Left ventricle myocardium inferior (tissue), 1 donor: ENCODE data around the gene PPP2R3B. TPM values are rescaled to one million over a fixed set of nuclear protein-coding genes. Genes with fewer than 3 reads are reported as not detected.
"Not testable (repeated sequence)": the region's sequence is repeated elsewhere in the genome, so short reads cannot be mapped to it uniquely, and the experiment has no call there.

Experiments used
- DNase-seq: peaks from one replicate; pipeline ENCODE4 v3.0.0-alpha.2; 2020
- H3K27ac ChIP-seq: fragments of 200-600 bp; replicated peaks from 2 replicates; pipeline ENCODE4 v1.8.0; 2021
- H3K27me3 ChIP-seq: fragments of 200-600 bp; 2 replicates; pipeline ENCODE4 v1.8.0; 2021; ENCODE audit warnings: low read depth
- H3K36me3 ChIP-seq: fragments of 200-600 bp; 2 replicates; pipeline ENCODE4 v1.8.0; 2021
- H3K4me1 ChIP-seq: fragments of 200-600 bp; 2 replicates; pipeline ENCODE4 v1.8.0; 2021
- H3K4me3 ChIP-seq: fragments of 200-600 bp; 2 replicates; pipeline ENCODE4 v1.8.0; 2021; ENCODE audit warnings: mild to moderate bottlenecking, moderate library complexity
- H3K9me3 ChIP-seq: fragments of 200-600 bp; replicated peaks from 2 replicates; pipeline ENCODE4 v1.8.0; 2021
- CTCF ChIP-seq: fragments of 200-600 bp; IDR thresholded peaks from 2 replicates; pipeline ENCODE4 v1.8.0; 2021; ENCODE audit warnings: antibody characterized with exemption, mild to moderate bottlenecking, borderline replicate concordance
- intact Hi-C: fragments of 100-400 bp; cut with micrococcal nuclease; formaldehyde crosslinking; loops from one replicate; pipeline ENCODE4 v1.11.0; 2022
- total RNA-seq: library from RNA; stranded (reverse); fragmentation: NEBNext Ultra II Directional; extraction: Animal tissue kit (Norgen Biotek cat#: 25700); gene quantifications from one replicate; pipeline ENCODE4 v1.2.1, GENCODE V29; 2021
- donor health status: DM: no; HTN: yes; CAD: no; lungs with severe emphysema.

Gene PPP2R3B
- total RNA-seq, 1 donor from 2014 or later: 170 TPM

- DNase-seq: peak; percentile 11
- intact Hi-C loops: no loop called here
- Histone ChIP-seq H3K27me3 (no peaks in the 10 kb centered on the region), H3K4me3 (no peak overlapping the region), H3K27ac (no peak overlapping the region), H3K9me3 (no peaks in the 10 kb centered on the region), H3K36me3 (peaks cover 7% of the 10 kb centered on the region), H3K4me1 (peaks cover 42% of the 10 kb centered on the region)
- no peak for TF ChIP-seq CTCF
Observed at GRCh38 chrX:352582-353314, 34.0 kb downstream of the PPP2R3B start.

- TF ChIP-seq CTCF: no peak
- DNase-seq: peak; percentile 9
- H3K27ac ChIP-seq: no peak overlapping the region
- H3K36me3 ChIP-seq: peaks cover 1% of the 10 kb centered on the region
- intact Hi-C loops: no loop called here
- H3K4me3 ChIP-seq: no peak overlapping the region
- no peaks in the 10 kb centered on the region for H3K9me3 ChIP-seq
- H3K4me1 ChIP-seq: peaks cover 42% of the 10 kb centered on the region
- H3K27me3 ChIP-seq: no peaks in the 10 kb centered on the region
Observed at GRCh38 chrX:352181-352580, 34.5 kb downstream of the PPP2R3B start.

- Histone ChIP-seq H3K36me3 (peaks cover under 1% of the 10 kb centered on the region), H3K4me1 (peaks cover 42% of the 10 kb centered on the region), H3K9me3 (no peaks in the 10 kb centered on the region), H3K27ac (no peak overlapping the region), H3K27me3 (no peaks in the 10 kb centered on the region), H3K4me3 (no peak overlapping the region)
- TF ChIP-seq CTCF: no peak
- intact Hi-C loops: no loop called here
- DNase-seq: peak; percentile 6
Observed at GRCh38 chrX:351736-352135, 35.0 kb downstream of the PPP2R3B start.

GRCh38 chrX:351324-351641 lies 35.4 kb downstream of the PPP2R3B start:
- Histone ChIP-seq H3K4me1 (peaks cover 42% of the 10 kb centered on the region), H3K27ac (peak overlapping the region; percentile 30)
- H3K36me3 ChIP-seq, H3K9me3 ChIP-seq, H3K27me3 ChIP-seq, H3K4me3 ChIP-seq, intact Hi-C loops: not testable (repeated sequence)
- DNase-seq: peak; percentile 5

GRCh38 chrX:350534-351323 lies 36.0 kb downstream of the PPP2R3B start:
- no peak for TF ChIP-seq CTCF
- intact Hi-C loops: no loop called here
- no peaks in the 10 kb centered on the region for H3K9me3 ChIP-seq
- H3K36me3 ChIP-seq: peaks cover 7% of the 10 kb centered on the region
- DNase-seq: peak; percentile 12
- H3K4me1 ChIP-seq: peaks cover 42% of the 10 kb centered on the region
- H3K27me3 ChIP-seq: no peaks in the 10 kb centered on the region
- H3K4me3 ChIP-seq: no peak overlapping the region
- H3K27ac ChIP-seq: peak overlapping the region; percentile 30

- TF ChIP-seq CTCF: no peak
- Histone ChIP-seq H3K9me3 (no peaks in the 10 kb centered on the region), H3K36me3 (peaks cover 10% of the 10 kb centered on the region), H3K27me3 (no peaks in the 10 kb centered on the region), H3K4me1 (peaks cover 42% of the 10 kb centered on the region), H3K27ac (peak overlapping the region; percentile 63), H3K4me3 (no peak overlapping the region)
- peak; percentile 10 for DNase-seq
- intact Hi-C loops: no loop called here
Observed at GRCh38 chrX:350148-350533, 36.6 kb downstream of the PPP2R3B start.
